ENCODE results near the gene ADRB2.

ADRB2 gene

DNA sequence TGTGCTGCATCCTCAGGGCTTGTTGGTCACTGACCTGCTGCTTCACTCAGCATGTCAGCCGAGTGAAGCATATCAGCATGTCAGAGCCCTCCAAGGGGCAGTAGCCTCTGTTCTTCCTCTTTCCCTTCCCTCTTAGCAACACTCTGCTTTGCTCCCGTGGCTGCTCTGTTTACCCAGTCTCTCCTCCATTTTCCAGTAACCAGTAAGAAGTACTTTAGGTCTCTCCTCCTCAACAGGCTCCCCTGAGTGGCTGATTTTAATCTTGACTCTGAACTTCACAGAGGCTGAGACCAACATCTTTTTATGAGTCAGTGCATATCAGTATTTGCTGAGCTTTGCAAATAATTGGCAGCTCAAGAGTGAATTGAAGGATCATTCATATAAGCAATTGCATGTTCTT lies 18.6 kb upstream of the ADRB2 start:
- no peak for FAIRE-seq
- DNase-seq (ENCODE audit: insufficient read length) = no peak
- TF ChIP-seq POLR2AphosphoS5 (IDR thresholded peaks at IDR 0.05; ENCODE audit: low read depth, low read length) = no peak
- no peak for TF ChIP-seq TAF1 (IDR thresholded peaks at IDR 0.05; ENCODE audit: borderline replicate concordance, low read depth, low read length)
- TF ChIP-seq POLR2A (IDR thresholded peaks at IDR 0.05; ENCODE audit: low read depth, low read length) = no peak

GRCh38 chr5:148808864-148809642 lies 17.4 kb upstream of the ADRB2 start:
- FAIRE-seq (peak; percentile 73), DNase-seq (ENCODE audit: insufficient read length) (peak; percentile 39)
- no peak for TF ChIP-seq POLR2AphosphoS5 (IDR thresholded peaks at IDR 0.05; ENCODE audit: low read depth, low read length)
- TF ChIP-seq POLR2A (IDR thresholded peaks at IDR 0.05; ENCODE audit: low read depth, low read length) = no peak
- no peak for TF ChIP-seq TAF1 (IDR thresholded peaks at IDR 0.05; ENCODE audit: borderline replicate concordance, low read depth, low read length)

DNA sequence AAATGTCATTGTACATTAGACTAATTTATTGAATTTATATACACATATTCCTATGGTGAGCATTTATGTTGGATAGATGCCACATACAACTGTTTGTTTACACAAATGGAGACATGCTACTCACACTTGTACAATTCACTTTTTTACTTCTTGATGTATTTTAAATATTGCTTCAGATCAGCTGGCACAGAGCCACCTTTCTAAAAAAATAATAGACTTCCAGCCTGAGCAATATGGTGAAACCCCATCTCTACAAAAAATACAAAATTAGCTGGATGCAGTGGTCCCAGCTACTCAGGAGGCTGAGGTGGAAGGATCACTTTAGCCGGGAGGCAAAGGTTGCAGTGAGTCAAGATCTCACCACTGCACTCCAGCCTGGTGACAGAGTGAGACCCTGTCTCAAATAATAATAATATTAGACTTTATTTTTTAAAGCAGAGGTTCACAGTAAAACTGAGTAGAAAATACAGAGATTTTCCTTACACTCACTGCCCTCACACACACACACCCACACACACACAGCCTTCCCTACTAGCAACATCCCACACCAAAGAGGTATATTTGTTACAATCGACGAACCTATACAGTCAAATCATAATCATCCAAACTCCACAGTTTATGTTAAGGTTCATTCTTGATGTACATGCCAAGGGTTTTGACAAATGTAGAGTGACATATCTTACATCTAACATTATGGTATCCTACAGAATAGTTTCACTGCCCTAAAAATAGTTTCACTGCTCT lies 16.5 kb upstream of the ADRB2 start:
- FAIRE-seq (peak; percentile 42), DNase-seq (ENCODE audit: insufficient read length) (no peak)
- TF ChIP-seq POLR2A (IDR thresholded peaks at IDR 0.05; ENCODE audit: low read depth, low read length) = no peak
- no peak for TF ChIP-seq POLR2AphosphoS5 (IDR thresholded peaks at IDR 0.05; ENCODE audit: low read depth, low read length)
- TF ChIP-seq TAF1 (IDR thresholded peaks at IDR 0.05; ENCODE audit: borderline replicate concordance, low read depth, low read length) = no peak

DNA sequence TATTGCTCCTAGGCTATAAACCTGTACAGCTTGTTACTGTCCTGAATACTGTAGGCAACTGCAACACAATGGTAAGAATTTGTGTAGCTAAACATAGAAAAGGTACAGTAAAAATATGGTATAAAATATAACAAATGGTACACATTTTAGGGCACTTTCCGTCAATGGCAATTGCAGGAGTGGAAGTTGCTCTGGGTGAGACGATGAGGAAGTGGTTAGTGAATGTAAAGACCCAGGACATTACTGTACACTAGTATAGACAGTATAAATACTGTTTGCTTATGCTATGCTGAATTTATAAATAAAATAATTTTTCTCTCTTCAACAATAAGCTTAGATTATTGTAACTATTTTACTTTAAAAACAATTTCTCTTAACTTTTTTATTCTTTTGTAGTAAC lies 15.6 kb upstream of the ADRB2 start:
- DNase-seq (ENCODE audit: insufficient read length) = no peak
- TF ChIP-seq TAF1 (IDR thresholded peaks at IDR 0.05; ENCODE audit: borderline replicate concordance, low read depth, low read length) (no peak), POLR2A (IDR thresholded peaks at IDR 0.05; ENCODE audit: low read depth, low read length) (no peak), POLR2AphosphoS5 (IDR thresholded peaks at IDR 0.05; ENCODE audit: low read depth, low read length) (no peak)
- FAIRE-seq = no peak

DNA sequence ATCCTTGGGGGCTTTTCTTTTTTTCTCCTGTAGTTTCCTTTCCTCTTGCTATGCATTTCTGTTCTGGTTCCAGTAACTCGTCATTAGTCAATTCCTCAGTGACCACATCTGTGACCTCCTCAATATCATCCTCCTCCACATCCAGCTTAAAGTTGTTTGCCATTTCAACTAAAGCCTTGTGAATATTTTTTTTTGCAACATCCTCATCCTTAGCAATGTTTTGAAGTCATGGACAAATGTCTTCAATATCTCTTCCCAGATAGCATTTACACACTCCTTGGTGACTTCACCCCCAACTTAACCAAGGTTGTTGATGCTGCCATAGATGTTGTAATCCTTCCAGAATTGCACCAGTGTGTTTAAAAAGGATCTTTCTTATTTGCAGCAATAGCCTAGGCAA lies 14.7 kb upstream of the ADRB2 start:
- DNase-seq (ENCODE audit: insufficient read length) (no peak), FAIRE-seq (no peak)
- TF ChIP-seq TAF1 (IDR thresholded peaks at IDR 0.05; ENCODE audit: borderline replicate concordance, low read depth, low read length) (no peak), POLR2A (IDR thresholded peaks at IDR 0.05; ENCODE audit: low read depth, low read length) (no peak)

DNA sequence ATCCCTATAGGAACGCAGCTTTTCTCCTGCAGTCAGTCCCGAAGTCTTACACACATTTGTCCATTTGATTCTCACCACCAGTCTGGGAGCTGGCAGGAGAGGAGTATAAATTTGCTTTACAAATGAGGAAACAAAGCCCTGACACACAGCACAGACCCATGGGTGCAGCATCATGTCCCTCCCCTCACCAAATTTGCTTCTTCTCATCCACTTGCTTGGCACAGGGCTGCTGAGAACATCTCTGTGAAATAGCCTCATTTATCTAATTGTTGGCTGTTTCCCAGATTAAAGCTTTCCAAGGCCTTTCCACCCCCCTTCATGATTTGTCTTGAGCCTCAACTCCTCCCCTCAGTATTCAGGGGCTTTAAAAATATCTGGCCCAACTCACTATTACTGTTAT lies 11.3 kb upstream of the ADRB2 start:
- TF ChIP-seq TAF1 (IDR thresholded peaks at IDR 0.05; ENCODE audit: borderline replicate concordance, low read depth, low read length) (no peak), POLR2AphosphoS5 (IDR thresholded peaks at IDR 0.05; ENCODE audit: low read depth, low read length) (no peak)
- FAIRE-seq = no peak
- DNase-seq (ENCODE audit: insufficient read length) = no peak

- no peak for TF ChIP-seq POLR2A (IDR thresholded peaks at IDR 0.05; ENCODE audit: low read depth, low read length)
- no peak for TF ChIP-seq TAF1 (IDR thresholded peaks at IDR 0.05; ENCODE audit: borderline replicate concordance, low read depth, low read length)
- no peak for TF ChIP-seq POLR2AphosphoS5 (IDR thresholded peaks at IDR 0.05; ENCODE audit: low read depth, low read length)
- no peak for DNase-seq (ENCODE audit: insufficient read length)
Observed at GRCh38 chr5:148815578-148815977, 10.8 kb upstream of the ADRB2 start.

GRCh38 chr5:148816357-148816756 lies 10.1 kb upstream of the ADRB2 start:
- FAIRE-seq (peak; percentile 21), DNase-seq (ENCODE audit: insufficient read length) (no peak)
- no peak for TF ChIP-seq POLR2A (IDR thresholded peaks at IDR 0.05; ENCODE audit: low read depth, low read length)
- TF ChIP-seq POLR2AphosphoS5 (IDR thresholded peaks at IDR 0.05; ENCODE audit: low read depth, low read length) = no peak
- TF ChIP-seq TAF1 (IDR thresholded peaks at IDR 0.05; ENCODE audit: borderline replicate concordance, low read depth, low read length) = no peak

More at GRCh38 chr5:148815578-148815977, 10.8 kb upstream of the ADRB2 start:
- no peak for FAIRE-seq

GRCh38 chr5:148816782-148817181 lies 9.6 kb upstream of the ADRB2 start:
- DNase-seq (ENCODE audit: insufficient read length) = no peak
- TF ChIP-seq POLR2A (IDR thresholded peaks at IDR 0.05; ENCODE audit: low read depth, low read length) = no peak
- no peak for TF ChIP-seq TAF1 (IDR thresholded peaks at IDR 0.05; ENCODE audit: borderline replicate concordance, low read depth, low read length)
- TF ChIP-seq POLR2AphosphoS5 (IDR thresholded peaks at IDR 0.05; ENCODE audit: low read depth, low read length) = no peak
- no peak for FAIRE-seq

- TF ChIP-seq POLR2A (IDR thresholded peaks at IDR 0.05; ENCODE audit: low read depth, low read length) (no peak), TAF1 (IDR thresholded peaks at IDR 0.05; ENCODE audit: borderline replicate concordance, low read depth, low read length) (no peak), POLR2AphosphoS5 (IDR thresholded peaks at IDR 0.05; ENCODE audit: low read depth, low read length) (no peak)
- DNase-seq (ENCODE audit: insufficient read length) = no peak
- no peak for FAIRE-seq
Observed at GRCh38 chr5:148817606-148818005, 8.8 kb upstream of the ADRB2 start.

GRCh38 chr5:148820461-148821395 lies 5.7 kb upstream of the ADRB2 start:
- no peak for DNase-seq (ENCODE audit: insufficient read length)
- FAIRE-seq = no peak
- no peak for TF ChIP-seq TAF1 (IDR thresholded peaks at IDR 0.05; ENCODE audit: borderline replicate concordance, low read depth, low read length)
- TF ChIP-seq POLR2AphosphoS5 (IDR thresholded peaks at IDR 0.05; ENCODE audit: low read depth, low read length) = no peak
- TF ChIP-seq POLR2A (IDR thresholded peaks at IDR 0.05; ENCODE audit: low read depth, low read length) = no peak

Measured in GM12892 (cell line).